ENCODE measurements around the gene LCNL1. TPM values are rescaled to one million over a fixed set of nuclear protein-coding genes. Genes with fewer than 3 reads are reported as not detected.

Gene LCNL1
- total and polyA plus RNA-seq, 2 of the 13 experiments (the other 11 are each of a cell fraction or from before 2014, with no cell fraction given): not detected

DNA sequence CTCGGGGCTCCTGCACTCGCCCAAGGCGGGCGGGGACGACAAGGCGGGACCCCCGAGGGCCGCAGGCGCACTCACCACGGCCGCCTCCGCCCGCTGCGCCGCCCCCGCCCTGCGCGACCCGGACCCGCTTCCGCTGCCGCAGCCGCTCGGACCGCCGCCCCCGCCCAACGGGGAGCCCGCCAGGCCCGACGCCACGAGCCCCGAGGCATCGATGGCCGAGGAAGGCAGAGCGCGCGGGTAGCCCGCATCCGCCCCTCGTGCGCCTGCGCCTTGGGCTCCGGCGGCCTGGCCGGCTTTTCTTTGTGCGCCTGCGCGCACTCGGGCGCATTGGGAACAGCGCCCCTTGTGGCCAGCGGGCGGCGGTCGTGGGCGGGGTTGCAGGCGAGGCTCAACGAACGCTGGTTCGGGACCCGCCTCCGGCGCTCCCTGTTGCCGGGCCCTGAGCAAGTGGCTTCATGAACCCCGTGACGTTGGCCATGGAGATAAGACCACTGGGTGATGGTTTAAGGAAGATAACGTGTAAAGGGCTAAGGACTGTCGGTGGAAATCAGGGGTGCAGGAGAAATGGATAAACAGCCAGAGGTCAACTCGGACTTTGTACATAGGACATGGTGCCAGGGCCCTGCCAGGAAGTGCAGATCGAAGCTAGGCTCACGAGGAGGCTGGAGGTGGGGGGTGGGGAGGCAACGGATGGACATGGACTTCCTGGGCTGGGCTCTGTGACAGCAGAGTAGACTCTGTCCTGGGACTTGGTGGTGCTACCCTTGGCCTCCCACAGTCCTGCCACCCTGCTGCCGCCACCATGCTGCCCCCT lies 38.1 kb upstream of the LCNL1 start, which contains the start of the genes C8G and FBXW5 (continued):
- TF ChIP-seq, protein P1, sequence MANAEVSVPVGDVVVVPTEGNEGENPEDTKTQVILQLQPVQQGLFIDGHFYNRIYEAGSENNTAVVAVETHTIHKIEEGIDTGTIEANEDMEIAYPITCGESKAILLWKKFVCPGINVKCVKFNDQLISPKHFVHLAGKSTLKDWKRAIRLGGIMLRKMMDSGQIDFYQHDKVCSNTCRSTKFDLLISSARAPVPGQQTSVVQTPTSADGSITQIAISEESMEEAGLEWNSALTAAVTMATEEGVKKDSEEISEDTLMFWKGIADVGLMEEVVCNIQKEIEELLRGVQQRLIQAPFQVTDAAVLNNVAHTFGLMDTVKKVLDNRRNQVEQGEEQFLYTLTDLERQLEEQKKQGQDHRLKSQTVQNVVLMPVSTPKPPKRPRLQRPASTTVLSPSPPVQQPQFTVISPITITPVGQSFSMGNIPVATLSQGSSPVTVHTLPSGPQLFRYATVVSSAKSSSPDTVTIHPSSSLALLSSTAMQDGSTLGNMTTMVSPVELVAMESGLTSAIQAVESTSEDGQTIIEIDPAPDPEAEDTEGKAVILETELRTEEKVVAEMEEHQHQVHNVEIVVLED (CRISPR knock-in tag; IDR thresholded peaks at IDR 0.05; ENCODE audit: borderline replicate concordance): peak; percentile 41; the same call in 1 of the 2 replicates
- TF ChIP-seq MEIS2 (CRISPR knock-in tag; IDR thresholded peaks at IDR 0.05): no peak; the same call in 1 of the 2 replicates
- TF ChIP-seq, protein P2, sequence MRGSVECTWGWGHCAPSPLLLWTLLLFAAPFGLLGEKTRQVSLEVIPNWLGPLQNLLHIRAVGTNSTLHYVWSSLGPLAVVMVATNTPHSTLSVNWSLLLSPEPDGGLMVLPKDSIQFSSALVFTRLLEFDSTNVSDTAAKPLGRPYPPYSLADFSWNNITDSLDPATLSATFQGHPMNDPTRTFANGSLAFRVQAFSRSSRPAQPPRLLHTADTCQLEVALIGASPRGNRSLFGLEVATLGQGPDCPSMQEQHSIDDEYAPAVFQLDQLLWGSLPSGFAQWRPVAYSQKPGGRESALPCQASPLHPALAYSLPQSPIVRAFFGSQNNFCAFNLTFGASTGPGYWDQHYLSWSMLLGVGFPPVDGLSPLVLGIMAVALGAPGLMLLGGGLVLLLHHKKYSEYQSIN (CRISPR knock-in tag; IDR thresholded peaks at IDR 0.05; ENCODE audit: borderline replicate concordance): no peak
- peak; percentile 17; the same call in 1 of the 2 replicates for TF ChIP-seq BRCA1 (CRISPR knock-in tag; IDR thresholded peaks at IDR 0.05)
- TF ChIP-seq NCOA5 (CRISPR knock-in tag; IDR thresholded peaks at IDR 0.05): no peak
- TF ChIP-seq, protein P3, sequence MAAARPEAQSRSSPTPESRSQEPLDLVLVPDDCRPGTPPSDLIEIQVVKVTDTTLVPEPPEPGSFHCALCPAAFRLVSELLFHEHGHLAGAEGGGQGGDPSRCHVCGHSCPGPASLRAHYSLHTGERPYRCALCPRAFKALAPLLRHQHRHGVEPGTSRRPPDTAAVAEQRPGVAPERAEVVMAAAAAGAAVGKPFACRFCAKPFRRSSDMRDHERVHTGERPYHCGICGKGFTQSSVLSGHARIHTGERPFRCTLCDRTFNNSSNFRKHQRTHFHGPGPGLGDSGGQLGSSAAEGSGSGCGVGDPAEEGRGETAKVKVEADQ (CRISPR knock-in tag; IDR thresholded peaks at IDR 0.05; ENCODE audit: borderline replicate concordance): no peak
- TF ChIP-seq RFX5 (IDR thresholded peaks at IDR 0.05; ENCODE audit: low read depth, low read length): no peak
- TF ChIP-seq NR2F6 (IDR thresholded peaks at IDR 0.05): peak; percentile 40; the same call in 1 of the 2 replicates
- peak; percentile 28 for TF ChIP-seq NR2F6 (CRISPR knock-in tag; IDR thresholded peaks at IDR 0.05)
- TF ChIP-seq, protein P4, sequence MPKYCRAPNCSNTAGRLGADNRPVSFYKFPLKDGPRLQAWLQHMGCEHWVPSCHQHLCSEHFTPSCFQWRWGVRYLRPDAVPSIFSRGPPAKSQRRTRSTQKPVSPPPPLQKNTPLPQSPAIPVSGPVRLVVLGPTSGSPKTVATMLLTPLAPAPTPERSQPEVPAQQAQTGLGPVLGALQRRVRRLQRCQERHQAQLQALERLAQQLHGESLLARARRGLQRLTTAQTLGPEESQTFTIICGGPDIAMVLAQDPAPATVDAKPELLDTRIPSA (CRISPR knock-in tag; IDR thresholded peaks at IDR 0.05; ENCODE audit: borderline replicate concordance): 0 out of 2 replicates have a peak, but pooled peaks have one; percentile 58
- TF ChIP-seq, protein P5, sequence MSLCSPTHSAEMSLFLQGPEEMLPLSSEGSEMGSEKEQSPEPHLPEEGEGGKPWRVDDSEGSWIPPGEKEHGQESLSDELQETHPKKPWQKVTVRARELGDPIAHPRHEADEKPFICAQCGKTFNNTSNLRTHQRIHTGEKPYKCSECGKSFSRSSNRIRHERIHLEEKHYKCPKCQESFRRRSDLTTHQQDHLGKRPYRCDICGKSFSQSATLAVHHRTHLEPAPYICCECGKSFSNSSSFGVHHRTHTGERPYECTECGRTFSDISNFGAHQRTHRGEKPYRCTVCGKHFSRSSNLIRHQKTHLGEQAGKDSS (CRISPR knock-in tag; IDR thresholded peaks at IDR 0.05; ENCODE audit: borderline replicate concordance, low read depth): peak; percentile 2; the same call in 1 of the 2 replicates
- TF ChIP-seq, protein P6, sequence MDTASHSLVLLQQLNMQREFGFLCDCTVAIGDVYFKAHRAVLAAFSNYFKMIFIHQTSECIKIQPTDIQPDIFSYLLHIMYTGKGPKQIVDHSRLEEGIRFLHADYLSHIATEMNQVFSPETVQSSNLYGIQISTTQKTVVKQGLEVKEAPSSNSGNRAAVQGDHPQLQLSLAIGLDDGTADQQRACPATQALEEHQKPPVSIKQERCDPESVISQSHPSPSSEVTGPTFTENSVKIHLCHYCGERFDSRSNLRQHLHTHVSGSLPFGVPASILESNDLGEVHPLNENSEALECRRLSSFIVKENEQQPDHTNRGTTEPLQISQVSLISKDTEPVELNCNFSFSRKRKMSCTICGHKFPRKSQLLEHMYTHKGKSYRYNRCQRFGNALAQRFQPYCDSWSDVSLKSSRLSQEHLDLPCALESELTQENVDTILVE (CRISPR knock-in tag; IDR thresholded peaks at IDR 0.05): peak; percentile 56; the same call in 1 of the 2 replicates
- TF ChIP-seq, protein P7, sequence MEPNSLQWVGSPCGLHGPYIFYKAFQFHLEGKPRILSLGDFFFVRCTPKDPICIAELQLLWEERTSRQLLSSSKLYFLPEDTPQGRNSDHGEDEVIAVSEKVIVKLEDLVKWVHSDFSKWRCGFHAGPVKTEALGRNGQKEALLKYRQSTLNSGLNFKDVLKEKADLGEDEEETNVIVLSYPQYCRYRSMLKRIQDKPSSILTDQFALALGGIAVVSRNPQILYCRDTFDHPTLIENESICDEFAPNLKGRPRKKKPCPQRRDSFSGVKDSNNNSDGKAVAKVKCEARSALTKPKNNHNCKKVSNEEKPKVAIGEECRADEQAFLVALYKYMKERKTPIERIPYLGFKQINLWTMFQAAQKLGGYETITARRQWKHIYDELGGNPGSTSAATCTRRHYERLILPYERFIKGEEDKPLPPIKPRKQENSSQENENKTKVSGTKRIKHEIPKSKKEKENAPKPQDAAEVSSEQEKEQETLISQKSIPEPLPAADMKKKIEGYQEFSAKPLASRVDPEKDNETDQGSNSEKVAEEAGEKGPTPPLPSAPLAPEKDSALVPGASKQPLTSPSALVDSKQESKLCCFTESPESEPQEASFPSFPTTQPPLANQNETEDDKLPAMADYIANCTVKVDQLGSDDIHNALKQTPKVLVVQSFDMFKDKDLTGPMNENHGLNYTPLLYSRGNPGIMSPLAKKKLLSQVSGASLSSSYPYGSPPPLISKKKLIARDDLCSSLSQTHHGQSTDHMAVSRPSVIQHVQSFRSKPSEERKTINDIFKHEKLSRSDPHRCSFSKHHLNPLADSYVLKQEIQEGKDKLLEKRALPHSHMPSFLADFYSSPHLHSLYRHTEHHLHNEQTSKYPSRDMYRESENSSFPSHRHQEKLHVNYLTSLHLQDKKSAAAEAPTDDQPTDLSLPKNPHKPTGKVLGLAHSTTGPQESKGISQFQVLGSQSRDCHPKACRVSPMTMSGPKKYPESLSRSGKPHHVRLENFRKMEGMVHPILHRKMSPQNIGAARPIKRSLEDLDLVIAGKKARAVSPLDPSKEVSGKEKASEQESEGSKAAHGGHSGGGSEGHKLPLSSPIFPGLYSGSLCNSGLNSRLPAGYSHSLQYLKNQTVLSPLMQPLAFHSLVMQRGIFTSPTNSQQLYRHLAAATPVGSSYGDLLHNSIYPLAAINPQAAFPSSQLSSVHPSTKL (CRISPR knock-in tag; IDR thresholded peaks at IDR 0.05): peak; percentile 24; the same call in 1 of the 2 replicates
- TF ChIP-seq ZNF230 (CRISPR knock-in tag; IDR thresholded peaks at IDR 0.05): 0 out of 2 replicates have a peak, but pooled peaks have one; percentile 58
- TF ChIP-seq ZNF674 (CRISPR knock-in tag; IDR thresholded peaks at IDR 0.05; ENCODE audit: low read depth): no peak
- no peak for TF ChIP-seq SATB2 (CRISPR knock-in tag; IDR thresholded peaks at IDR 0.05)
